ENCODE measurements around the gene MSLN.
A peak's percentile ranks its signal among the peaks of the same experiment; 100 is the strongest.
"Not testable (repeated sequence)": the region's sequence is repeated elsewhere in the genome, so short reads cannot be mapped to it uniquely, and the experiment has no call there.

Gene MSLN

GRCh38 chr16:735982-736453 is 24.5 kb upstream of the MSLN start:
- DNase-seq = no peak

DNA sequence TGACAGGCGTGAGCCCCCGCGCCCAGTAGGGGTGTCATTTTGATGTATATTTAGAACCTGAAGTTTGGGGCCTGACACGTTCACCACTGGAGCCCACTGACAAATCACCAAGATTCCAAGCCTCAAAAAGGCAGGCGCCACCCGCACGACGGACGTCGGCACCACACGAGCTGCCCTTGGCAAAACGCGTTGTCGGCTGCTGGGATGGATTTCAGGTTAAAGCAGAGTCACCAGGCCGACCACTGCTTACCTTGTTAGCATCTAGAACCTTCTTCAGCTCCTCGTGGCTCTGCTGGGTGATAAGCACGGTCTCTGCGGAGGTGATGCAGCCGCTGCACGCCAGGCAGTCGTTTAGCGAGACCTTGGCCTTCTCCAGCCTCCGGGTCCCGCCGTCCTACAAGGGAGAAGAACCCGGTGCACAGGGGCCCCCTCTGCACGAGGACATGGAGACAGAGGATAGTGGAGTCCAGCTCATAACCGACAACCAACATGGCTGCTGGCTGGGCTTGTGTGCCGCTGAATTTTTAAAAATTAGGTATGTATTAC is 23.5 kb upstream of the MSLN start:
- DNase-seq = no peak

GRCh38 chr16:739560-740458 is 20.7 kb upstream of the MSLN start:
- DNase-seq = no peak

GRCh38 chr16:740459-740763 is 20.1 kb upstream of the MSLN start:
- no peak for DNase-seq

GRCh38 chr16:740764-741505 is 19.6 kb upstream of the MSLN start, which contains the start of gene CIAO3:
Gene CIAO3 (minus strand): TSS chr16:740997. CDS start chr16:740985, 12 bp downstream.
- peak; percentile 37 to 55 for DNase-seq

GRCh38 chr16:741986-742629 is 18.4 kb upstream of the MSLN start:
- DNase-seq = no peak

- DNase-seq = not testable (repeated sequence)
These were observed 17.6 kb upstream of the MSLN start for GRCh38 chr16:742894-743293.

- no peak for DNase-seq
These were observed 16.6 kb upstream of the MSLN start for GRCh38 chr16:743794-744500.

GRCh38 chr16:745739-746138 is 14.8 kb upstream of the MSLN start:
- DNase-seq = no peak

- no peak for DNase-seq
These were observed 13.9 kb upstream of the MSLN start for GRCh38 chr16:746637-747036.

GRCh38 chr16:747978-748746 is 12.4 kb upstream of the MSLN start:
- no peak for DNase-seq

- no peak for DNase-seq
These were observed 11.5 kb upstream of the MSLN start for GRCh38 chr16:749010-749409.

GRCh38 chr16:750485-750884 is 10.0 kb upstream of the MSLN start:
- no peak for DNase-seq

DNA sequence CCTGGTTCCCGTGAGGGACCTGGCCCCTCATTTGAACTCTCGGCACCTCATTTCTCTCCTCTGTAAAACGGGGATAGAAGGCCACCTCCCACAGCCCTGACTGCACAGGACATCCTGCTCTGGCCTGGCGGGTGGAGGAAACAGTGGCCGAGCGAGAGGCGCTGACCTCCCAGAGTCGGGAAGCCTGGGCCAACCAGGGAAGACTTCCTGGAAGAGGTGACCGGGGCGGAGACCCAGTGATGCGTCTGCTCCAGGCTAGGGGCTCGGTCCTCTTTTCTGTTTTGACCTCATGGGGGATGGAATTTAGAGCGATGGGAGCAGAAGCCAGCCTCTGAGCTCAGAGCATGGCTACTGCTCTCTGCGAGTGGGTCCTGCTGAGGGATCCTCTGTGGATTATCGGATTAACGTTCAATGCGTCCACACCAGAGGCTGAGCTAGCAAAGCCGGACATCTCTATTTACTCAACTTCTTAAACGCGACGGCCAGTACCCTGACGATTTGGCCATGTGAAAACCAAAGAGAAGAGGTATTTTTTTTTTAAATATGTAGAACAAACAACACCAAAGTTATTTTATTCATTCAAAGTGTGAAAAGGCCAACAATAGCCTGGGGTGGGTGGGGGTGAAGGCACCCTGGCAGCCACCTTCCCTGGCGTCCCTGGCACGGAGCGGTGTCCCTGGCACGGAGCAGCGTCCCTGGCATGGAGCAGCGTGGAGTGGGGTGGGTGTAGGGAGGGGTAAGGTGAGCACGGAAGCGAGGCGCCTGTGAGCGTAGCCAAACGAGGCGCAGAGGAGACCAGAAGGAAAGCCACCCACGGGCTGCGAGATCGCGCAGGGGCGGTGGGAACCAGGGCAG is 9.2 kb upstream of the MSLN start:
- DNase-seq = no peak

GRCh38 chr16:752007-752312 is 8.6 kb upstream of the MSLN start:
- DNase-seq = no peak

DNA sequence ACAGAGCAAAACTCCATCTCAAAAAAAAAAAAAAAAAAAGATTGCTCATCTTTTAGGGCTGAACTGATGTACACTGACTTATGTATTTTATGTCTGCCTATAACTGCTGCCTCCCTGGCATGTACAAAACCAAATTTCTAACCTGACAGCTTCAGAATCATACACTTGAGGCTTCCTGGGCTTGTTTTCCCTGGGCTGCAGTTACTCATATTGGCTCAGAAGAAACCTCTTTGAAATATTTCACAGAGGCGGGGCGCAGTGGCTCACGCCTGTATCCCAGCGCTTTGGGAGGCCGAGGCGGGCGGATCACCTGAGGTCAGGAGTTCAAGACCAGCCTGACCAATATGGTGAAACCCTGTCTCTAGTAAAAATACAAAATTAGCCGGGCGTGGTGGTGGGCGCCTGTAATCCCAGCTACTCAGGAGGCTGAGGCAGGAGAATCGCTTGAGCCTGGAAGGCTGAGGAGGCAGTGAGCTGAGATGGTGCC is 6.4 kb upstream of the MSLN start:
- not testable (repeated sequence) for DNase-seq

GRCh38 chr16:754656-755055 is 5.9 kb upstream of the MSLN start:
- DNase-seq = no peak

DNA sequence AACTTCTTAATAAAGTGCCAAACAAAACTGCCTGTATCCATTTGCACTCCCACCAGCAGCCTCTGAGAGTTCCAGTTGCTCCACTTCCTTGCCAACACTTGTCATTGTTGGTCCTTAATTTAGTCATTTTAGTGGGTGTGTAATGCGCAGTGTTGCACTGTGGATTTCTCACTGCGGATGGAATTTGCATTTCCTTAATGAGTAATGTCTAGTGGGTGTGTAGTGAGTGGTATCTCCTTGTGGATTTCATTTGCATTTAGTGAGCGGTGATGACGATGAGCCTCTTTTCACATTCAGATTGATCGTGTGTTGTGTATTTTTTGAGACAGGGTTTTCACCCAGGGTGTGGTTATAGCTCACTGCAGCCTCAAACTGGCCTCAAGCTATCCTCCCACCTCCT is 4.1 kb upstream of the MSLN start:
- DNase-seq = no peak

GRCh38 chr16:759110-759910 is 1.2 kb upstream of the MSLN start:
- DNase-seq = no peak

- no peak for DNase-seq
These were observed 469 bp upstream of the MSLN start for GRCh38 chr16:760065-760464.
